Ascending aorta (tissue), 2 donors: ENCODE data around the gene CFAP73. TPM values are rescaled to one million over a fixed set of nuclear protein-coding genes. Genes with fewer than 3 reads are reported as not detected.

ENCODE experiments used
- DNase-seq, 2 donors: peaks; one replicate each; pipeline ENCODE4 v3.0.0-alpha.2; 2019; ENCODE audit warnings: low spot score in 2 of 2
- H3K27ac ChIP-seq, 2 donors: fragments of 200-600 bp; sonication (generic); one replicate each; pipeline ENCODE4 v1.5.1; 2016 to 2017; ENCODE audit warnings: mild to moderate bottlenecking in 1 of 2
- H3K27me3 ChIP-seq: fragments of 200-600 bp; sonication (generic); one replicate; pipeline ENCODE4 v1.5.1; 2017
- H3K36me3 ChIP-seq, 2 donors: fragments of 200-600 bp; sonication (generic); one replicate each; pipeline ENCODE4 v1.5.1; 2016
- H3K4me1 ChIP-seq, 2 donors: fragments of 200-600 bp; sonication (generic); one replicate each; pipeline ENCODE4 v1.5.1; 2016 to 2017; ENCODE audit warnings: mild to moderate bottlenecking in 1 of 2
- H3K4me3 ChIP-seq, 2 donors: fragments of 200-600 bp; sonication (generic); one replicate each; pipeline ENCODE4 v1.5.1; 2016 to 2017; ENCODE audit warnings: mild to moderate bottlenecking in 1 of 2
- H3K9me3 ChIP-seq, 2 donors: fragments of 200-600 bp; sonication (generic); one replicate each; pipeline ENCODE4 v1.5.1; 2016
- intact Hi-C: fragments of 100-400 bp; cut with DNase I; formaldehyde crosslinking; loops from one replicate; pipeline ENCODE4 v1.15.1; 2023
- total RNA-seq: library from RNA; depleted of rRNA; stranded (reverse); fragments of >200 nt; gene quantifications from one replicate; pipeline ENCODE4 v1.1.0, GENCODE V29; 2016
- TF ChIP-seq, protein P1 (sequence below), 3 experiments: fragments of 200-600 bp in 2 of 3; fragments of 450-650 bp in 1 of 3; sonication (generic) in 2 of 3; IDR thresholded peaks; one replicate each; pipeline ENCODE4 v1.5.1; 2016 to 2019; ENCODE audit warnings: antibody characterized with exemption in 3 of 3, mild to moderate bottlenecking in 1 of 3, moderate library complexity in 1 of 3

The CFAP73 gene
- total RNA-seq, 1 donor from 2014 or later, result not detected

DNA sequence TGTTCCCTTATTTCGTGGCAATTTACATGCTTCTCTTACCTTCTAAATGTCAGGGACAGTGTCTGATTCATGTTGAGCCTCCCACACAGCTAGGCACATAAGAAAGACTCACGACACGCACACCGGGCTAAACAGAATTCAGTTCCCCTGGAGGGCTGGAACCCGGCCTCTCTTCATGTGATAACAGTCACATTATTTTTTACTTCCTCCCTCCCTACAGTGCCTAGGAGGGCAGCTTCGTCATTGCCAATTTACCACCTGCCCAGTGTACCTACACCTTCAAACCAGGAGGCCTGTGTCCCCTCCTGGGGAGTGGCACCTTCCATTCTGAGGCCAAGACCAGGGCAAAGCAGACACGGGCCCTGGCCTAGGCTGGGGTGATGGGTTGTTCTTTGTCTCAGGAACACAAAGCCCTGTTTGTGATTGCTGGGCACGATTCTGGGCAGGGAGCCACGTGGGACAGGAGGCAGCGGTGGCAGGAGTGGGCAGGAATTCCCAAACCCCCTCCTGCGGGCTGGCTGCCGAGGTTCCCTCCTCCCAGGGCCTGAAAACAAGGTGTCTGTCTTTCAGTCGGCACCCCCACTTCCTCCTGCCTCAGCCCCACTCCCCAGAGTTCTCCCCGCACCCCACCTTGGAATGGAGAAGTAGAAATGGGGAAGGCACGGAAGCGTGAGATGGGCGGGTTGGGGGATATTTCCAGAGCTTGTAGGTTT is 7.2 kb upstream of the CFAP73 start:
- H3K9me3 ChIP-seq, result no peaks in the 10 kb centered on the region
- H3K27ac ChIP-seq, result no peak overlapping the region
- no peaks in the 10 kb centered on the region for H3K27me3 ChIP-seq
- TF ChIP-seq, protein P1, sequence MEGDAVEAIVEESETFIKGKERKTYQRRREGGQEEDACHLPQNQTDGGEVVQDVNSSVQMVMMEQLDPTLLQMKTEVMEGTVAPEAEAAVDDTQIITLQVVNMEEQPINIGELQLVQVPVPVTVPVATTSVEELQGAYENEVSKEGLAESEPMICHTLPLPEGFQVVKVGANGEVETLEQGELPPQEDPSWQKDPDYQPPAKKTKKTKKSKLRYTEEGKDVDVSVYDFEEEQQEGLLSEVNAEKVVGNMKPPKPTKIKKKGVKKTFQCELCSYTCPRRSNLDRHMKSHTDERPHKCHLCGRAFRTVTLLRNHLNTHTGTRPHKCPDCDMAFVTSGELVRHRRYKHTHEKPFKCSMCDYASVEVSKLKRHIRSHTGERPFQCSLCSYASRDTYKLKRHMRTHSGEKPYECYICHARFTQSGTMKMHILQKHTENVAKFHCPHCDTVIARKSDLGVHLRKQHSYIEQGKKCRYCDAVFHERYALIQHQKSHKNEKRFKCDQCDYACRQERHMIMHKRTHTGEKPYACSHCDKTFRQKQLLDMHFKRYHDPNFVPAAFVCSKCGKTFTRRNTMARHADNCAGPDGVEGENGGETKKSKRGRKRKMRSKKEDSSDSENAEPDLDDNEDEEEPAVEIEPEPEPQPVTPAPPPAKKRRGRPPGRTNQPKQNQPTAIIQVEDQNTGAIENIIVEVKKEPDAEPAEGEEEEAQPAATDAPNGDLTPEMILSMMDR (IDR thresholded peaks at IDR 0.05), result no peak
- no peaks in the 10 kb centered on the region for H3K4me1 ChIP-seq
- intact Hi-C loops, result no loop called here
- no peak overlapping the region for H3K4me3 ChIP-seq
- no peaks in the 10 kb centered on the region for H3K36me3 ChIP-seq
- DNase-seq, result no peak

DNA sequence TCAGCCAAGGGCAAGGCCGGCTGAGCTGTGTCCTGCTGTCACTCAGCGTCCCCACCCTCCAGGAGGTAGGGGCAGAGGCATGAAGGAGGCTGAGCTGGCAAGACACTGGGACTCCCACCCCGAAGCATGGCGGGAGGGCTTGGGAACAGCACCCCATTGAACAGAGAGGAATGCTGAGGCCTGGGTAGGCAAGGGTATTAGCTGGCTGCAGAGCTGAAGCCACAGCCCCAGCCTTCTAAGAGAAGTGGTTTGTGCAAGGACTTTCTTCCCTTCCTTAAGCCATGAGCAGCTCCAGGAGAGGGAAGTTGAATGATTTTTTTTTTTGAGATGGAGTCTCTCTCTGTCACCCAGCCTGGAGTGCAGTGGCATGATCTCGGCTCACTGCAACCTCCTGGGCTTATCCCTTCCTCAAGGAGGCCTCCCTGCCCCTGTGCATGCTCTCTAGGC is 6.6 kb upstream of the CFAP73 start:
- H3K36me3 ChIP-seq, result no peaks in the 10 kb centered on the region
- H3K4me3 ChIP-seq, result no peak overlapping the region
- H3K9me3 ChIP-seq, result peaks cover 0 to 5% of the 10 kb centered on the region in 2 donors
- TF ChIP-seq, protein P1 (IDR thresholded peaks at IDR 0.05), result no peak
- H3K27ac ChIP-seq, result no peak overlapping the region
- intact Hi-C loops, result no loop called here
- H3K27me3 ChIP-seq, result no peaks in the 10 kb centered on the region
- DNase-seq, result no peak
- H3K4me1 ChIP-seq, result no peaks in the 10 kb centered on the region

DNA sequence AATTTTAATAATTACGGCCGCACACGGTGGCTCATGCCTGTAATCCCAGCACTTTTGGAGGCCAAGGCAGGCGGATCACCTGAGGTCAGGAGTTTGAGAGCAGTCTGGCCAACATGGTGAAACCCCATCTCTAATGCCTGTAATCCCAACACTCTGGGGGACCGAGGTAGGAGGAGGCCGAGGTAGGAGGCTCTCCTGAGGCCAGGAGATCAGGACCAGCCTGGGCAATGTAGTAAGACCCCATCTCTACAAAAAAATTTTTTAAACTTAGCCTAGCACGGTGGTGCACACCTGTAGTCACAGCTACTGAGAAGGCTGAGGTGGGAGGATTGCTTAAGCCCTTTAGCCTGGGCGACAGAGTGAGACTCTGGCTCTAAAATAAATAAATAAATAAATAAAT is 5.6 kb upstream of the CFAP73 start:
- TF ChIP-seq, protein P1 (IDR thresholded peaks at IDR 0.05), result no peak
- intact Hi-C loops, result no loop called here
- Histone ChIP-seq H3K4me3 (no peak overlapping the region), H3K27me3 (no peaks in the 10 kb centered on the region), H3K9me3 (peaks cover 0 to 6% of the 10 kb centered on the region in 2 donors), H3K27ac (no peak overlapping the region), H3K4me1 (no peaks in the 10 kb centered on the region), H3K36me3 (no peaks in the 10 kb centered on the region)
- DNase-seq, result no peak

DNA sequence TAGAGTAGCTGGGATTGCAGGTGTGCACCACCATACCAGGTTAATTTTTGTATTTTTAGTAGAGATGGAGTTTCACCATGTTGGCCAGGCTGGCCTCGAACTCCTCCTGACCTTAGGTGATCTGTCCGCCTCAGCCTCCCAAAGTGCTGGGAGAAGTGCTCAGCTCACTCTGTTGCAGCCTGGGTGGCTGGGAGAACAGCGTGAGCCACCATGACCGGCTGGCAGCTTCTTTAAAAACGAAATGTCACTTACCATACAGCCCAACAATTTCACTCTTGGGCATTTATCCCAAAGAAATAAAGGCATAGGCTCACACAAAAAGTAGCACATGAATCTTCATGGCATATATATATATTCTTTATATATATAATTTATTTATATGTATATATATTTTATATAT is 4.7 kb upstream of the CFAP73 start:
- Histone ChIP-seq H3K9me3 (peaks cover 0 to 6% of the 10 kb centered on the region in 2 donors), H3K36me3 (no peaks in the 10 kb centered on the region), H3K4me1 (no peaks in the 10 kb centered on the region), H3K27me3 (no peaks in the 10 kb centered on the region), H3K4me3 (no peak overlapping the region), H3K27ac (no peak overlapping the region)
- TF ChIP-seq, protein P1 (IDR thresholded peaks at IDR 0.05), result no peak
- no peak for DNase-seq
- intact Hi-C loops, result no loop called here

DNA sequence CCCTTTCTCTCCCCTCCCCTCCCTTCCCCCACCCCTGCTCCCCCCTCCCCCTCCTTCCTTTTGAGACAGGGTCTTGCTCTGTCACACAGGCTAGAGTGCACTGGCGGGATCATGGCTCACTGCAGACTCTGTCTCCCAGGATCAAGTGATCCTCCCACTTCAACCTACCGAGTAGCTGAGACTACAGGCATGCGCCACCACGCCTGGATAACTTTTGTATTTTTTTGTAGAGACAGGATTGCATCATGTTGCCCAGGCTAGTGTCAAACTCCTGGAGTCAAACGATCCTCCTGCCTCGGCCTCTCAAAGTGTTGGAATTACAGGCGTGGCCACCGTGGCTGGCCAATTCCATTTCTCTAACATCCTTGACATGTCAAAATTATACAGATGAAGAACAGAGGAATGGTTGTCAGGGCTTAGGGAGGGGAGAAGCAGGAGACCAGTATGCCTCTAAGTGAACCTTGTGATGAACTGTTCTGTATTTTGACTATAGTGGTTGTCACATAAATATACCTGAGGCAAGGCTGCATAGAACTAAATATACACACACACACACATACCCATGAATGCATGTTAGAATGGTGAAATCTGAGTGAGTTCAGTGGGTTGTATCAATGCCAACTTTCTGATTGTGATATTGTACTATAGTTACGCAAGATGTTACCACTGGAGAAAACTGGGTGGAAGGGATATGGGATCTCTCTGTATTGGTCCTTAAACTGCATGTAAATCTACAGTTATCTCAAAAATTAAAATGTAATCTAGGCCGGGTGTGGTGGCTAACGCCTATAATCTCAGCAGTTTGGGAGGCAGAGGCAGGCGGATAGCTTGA is 3.6 kb upstream of the CFAP73 start:
- no peak for DNase-seq
- no peaks in the 10 kb centered on the region for H3K36me3 ChIP-seq
- H3K4me1 ChIP-seq, result no peaks in the 10 kb centered on the region
- H3K27me3 ChIP-seq, result no peaks in the 10 kb centered on the region
- H3K9me3 ChIP-seq, result peaks cover 0 to 6% of the 10 kb centered on the region in 2 donors
- intact Hi-C loops, result no loop called here
- no peak overlapping the region for H3K27ac ChIP-seq
- H3K4me3 ChIP-seq, result no peak overlapping the region
- TF ChIP-seq, protein P1 (IDR thresholded peaks at IDR 0.05), result no peak
